RWPE1 (cell line): ENCODE measurements around the gene CNTLN.
"Not testable (repeated sequence)": the region's sequence is repeated elsewhere in the genome, so short reads cannot be mapped to it uniquely, and the experiment has no call there.

Experiments used
- CTCF ChIA-PET: fragments of 350-600 bp; sonication (Branson Sonifier 250); formaldehyde crosslinking; extraction: SDS; loops from one replicate; lab custom pipeline; 2021; lab: Yijun Ruan, JAX
- POLR2A ChIA-PET: fragments of 400-600 bp; formaldehyde crosslinking; extraction: SDS; loops from one replicate; lab custom pipeline; 2020; ENCODE audit warnings: antibody characterized with exemption; ENCODE audit not compliant: low non-redundant PET; lab: Yijun Ruan, JAX
- DNase-seq: peaks from one replicate; pipeline ENCODE4 v3.0.0; 2012; ENCODE audit warnings: low spot score
- H3K27ac ChIP-seq: fragments of 450-650 bp; 2 replicates; pipeline ENCODE4 v1.5.1; 2017
- TF ChIP-seq, protein P1 (sequence below): fragments of 450-650 bp; conservative IDR thresholded peaks from 2 replicates; pipeline ENCODE4 v1.5.1; 2017; ENCODE audit warnings: low read depth, mild to moderate bottlenecking

CNTLN gene

GRCh38 chr9:17436854-17437253 is 302.0 kb downstream of the CNTLN start:
- DNase-seq, result no peak
- ChIA-PET CTCF (no interaction called here), POLR2A (no interaction called here)
- TF ChIP-seq, protein P1, sequence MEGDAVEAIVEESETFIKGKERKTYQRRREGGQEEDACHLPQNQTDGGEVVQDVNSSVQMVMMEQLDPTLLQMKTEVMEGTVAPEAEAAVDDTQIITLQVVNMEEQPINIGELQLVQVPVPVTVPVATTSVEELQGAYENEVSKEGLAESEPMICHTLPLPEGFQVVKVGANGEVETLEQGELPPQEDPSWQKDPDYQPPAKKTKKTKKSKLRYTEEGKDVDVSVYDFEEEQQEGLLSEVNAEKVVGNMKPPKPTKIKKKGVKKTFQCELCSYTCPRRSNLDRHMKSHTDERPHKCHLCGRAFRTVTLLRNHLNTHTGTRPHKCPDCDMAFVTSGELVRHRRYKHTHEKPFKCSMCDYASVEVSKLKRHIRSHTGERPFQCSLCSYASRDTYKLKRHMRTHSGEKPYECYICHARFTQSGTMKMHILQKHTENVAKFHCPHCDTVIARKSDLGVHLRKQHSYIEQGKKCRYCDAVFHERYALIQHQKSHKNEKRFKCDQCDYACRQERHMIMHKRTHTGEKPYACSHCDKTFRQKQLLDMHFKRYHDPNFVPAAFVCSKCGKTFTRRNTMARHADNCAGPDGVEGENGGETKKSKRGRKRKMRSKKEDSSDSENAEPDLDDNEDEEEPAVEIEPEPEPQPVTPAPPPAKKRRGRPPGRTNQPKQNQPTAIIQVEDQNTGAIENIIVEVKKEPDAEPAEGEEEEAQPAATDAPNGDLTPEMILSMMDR, result no peak
- H3K27ac ChIP-seq, result no peak overlapping the region

GRCh38 chr9:17437813-17438212 is 303.0 kb downstream of the CNTLN start:
- CTCF ChIA-PET, result no interaction called here
- no peak overlapping the region for H3K27ac ChIP-seq
- POLR2A ChIA-PET, result no interaction called here
- TF ChIP-seq, protein P1, result no peak
- no peak for DNase-seq

DNA sequence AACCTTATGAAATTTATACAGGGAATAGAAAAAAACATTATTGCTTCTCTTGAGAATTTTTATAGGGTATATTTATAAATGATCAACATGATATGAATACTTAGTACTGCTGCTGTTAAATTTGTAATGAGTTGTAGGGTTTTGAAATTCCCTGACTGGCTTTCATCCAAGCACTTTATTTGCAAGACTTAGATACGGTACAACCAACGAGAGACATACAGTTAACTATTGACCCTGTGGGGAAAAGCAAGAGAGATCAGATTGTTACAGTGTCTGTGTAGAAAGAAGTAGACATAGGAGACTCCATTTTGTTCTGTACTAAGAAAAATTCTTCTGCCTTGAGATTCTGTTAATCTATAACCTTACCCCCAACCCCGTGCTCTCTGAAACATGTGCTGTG is 310.3 kb downstream of the CNTLN start:
- POLR2A ChIA-PET, DNase-seq, CTCF ChIA-PET, H3K27ac ChIP-seq: not testable (repeated sequence)

DNA sequence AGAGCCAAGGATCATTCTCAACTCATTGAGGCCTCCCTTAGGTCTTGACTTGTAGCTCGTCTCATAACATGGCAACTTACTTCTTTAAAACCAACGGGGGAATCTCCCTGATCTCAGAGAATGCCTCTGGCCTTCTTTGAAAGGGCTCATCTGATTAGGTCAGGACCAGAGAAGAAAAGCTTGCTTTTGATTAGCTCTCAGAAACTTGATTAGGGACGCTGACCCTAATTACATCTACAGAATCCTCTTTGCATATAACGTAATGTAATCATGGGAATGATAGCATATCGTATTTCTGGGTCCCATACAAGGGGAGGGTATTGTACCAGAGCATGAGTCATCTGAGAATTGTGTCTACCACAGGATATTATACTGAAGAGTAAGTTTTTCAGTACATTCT is 318.9 kb downstream of the CNTLN start:
- no peak overlapping the region for H3K27ac ChIP-seq
- POLR2A ChIA-PET, result no interaction called here
- CTCF ChIA-PET, result no interaction called here
- TF ChIP-seq, protein P1, result no peak
- DNase-seq, result no peak

DNA sequence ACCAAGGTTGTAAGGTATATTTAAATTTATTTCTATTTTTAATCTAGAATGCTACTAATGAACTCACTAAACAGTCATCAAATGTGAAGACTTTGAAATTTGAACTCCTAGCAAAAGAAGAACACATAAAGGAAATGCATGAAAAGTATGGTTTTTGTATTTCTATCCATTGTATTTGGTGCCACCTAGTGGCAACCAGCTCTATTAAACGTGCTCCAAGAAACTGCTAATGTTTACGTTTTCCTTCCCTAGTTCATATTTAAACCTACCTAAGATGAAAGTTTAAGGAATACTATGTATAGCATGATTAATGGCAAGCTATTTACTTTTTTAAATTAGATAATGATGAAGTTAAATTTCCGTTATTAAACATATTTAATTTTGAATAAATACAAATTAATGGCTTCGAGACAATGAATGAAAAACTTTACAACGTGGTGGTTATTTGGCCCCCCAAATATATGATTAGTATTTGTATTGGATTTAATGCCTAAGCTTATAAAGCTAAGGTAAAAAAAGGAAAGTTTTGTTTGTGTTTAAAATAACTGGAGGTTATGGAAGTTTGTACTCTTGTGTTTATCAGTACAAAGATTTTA is 328.1 kb downstream of the CNTLN start:
- no peak overlapping the region for H3K27ac ChIP-seq
- ChIA-PET POLR2A (no interaction called here), CTCF (interaction anchor here (0.6 to 2.2 kb wide), 9 partner anchors 8 to 1376 kb away, joined by 3 to 17 read pairs (median 3); no protein-coding TSS in a partner anchor)
- peak; percentile 18 for DNase-seq
- TF ChIP-seq, protein P1, result peak; percentile 90

- POLR2A ChIA-PET, result no interaction called here
- CTCF ChIA-PET, result interaction anchor here (0.6 to 0.9 kb wide), 2 partner anchors 7 to 1791 kb away, joined by 3 read pairs; no protein-coding TSS in a partner anchor
- TF ChIP-seq, protein P1, result no peak
- DNase-seq, result no peak
- H3K27ac ChIP-seq, result no peak overlapping the region
Observed at GRCh38 chr9:17470036-17470813, 335.4 kb downstream of the CNTLN start.

- CTCF ChIA-PET, result no interaction called here
- no peak for DNase-seq
Observed at GRCh38 chr9:17472126-17472525, 337.3 kb downstream of the CNTLN start.

More at GRCh38 chr9:17472126-17472525, 337.3 kb downstream of the CNTLN start:
- TF ChIP-seq, protein P1, result no peak
- POLR2A ChIA-PET, result no interaction called here
- H3K27ac ChIP-seq, result no peak overlapping the region
